Activated naive CD8-positive, alpha-beta T cell treated with anti-CD3 and anti-CD28 coated beads, Interleukin-2, amount 50 U/mL, for 24 hours (primary cell): Measurements from ENCODE around the gene APBA2.

ENCODE experiments used
- ATAC-seq: fragments of 150-1000 bp; cut with Tn5 transposase; one replicate; pipeline ENCODE4 v1.10.0; 2021
- DNase-seq: peaks from one replicate; pipeline ENCODE4 v3.0.0; 2021
- H3K27ac Mint-ChIP-seq: one replicate; pipeline ENCODE4 v1.8.0; 2021; ENCODE audit warnings: mild to moderate bottlenecking, mixed read lengths
- H3K27me3 Mint-ChIP-seq: one replicate; pipeline ENCODE4 v1.8.0; 2021; ENCODE audit warnings: mixed read lengths
- H3K36me3 Mint-ChIP-seq: one replicate; pipeline ENCODE4 v1.8.0; 2021; ENCODE audit warnings: low read depth, mixed read lengths
- H3K4me1 Mint-ChIP-seq: one replicate; pipeline ENCODE4 v1.8.0; 2021; ENCODE audit warnings: mixed read lengths
- H3K4me3 Mint-ChIP-seq: one replicate; pipeline ENCODE4 v1.8.0; 2021; ENCODE audit warnings: mild to moderate bottlenecking, moderate library complexity, mixed read lengths
- H3K9me3 Mint-ChIP-seq: one replicate; pipeline ENCODE4 v1.8.0; 2021; ENCODE audit warnings: mixed read lengths

The APBA2 gene

DNA sequence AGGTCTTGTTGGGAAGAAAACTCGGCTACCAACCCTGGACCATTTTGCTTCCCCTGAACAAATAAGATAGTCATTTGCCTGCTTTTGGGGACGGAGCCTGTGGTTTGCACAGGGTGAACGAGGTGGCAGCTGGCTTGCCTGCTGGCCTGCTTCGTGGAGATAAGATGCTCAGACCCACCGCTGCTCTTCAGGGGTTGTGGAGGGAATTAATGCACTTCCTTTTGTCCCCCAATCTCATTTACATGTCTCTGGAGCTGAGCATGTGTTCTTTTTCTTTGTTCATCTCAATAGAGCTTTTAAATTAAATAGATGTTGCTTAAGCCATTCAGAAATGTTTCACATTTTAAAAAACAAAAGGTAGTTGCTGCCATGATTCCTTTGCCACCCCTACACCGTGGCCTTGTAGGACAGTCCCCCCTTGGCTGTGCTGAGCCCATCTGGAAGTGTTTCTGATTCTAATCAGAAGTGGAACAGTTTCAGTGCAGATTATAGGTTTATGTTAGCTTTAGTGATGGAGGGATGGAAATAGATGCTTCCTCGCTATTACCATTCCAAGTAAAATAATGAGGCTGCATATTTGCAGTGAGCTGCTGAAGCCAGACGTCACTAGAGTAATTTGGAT, 25.6 kb downstream of the APBA2 start:
- Mint-ChIP-seq H3K9me3 (no peaks in the 10 kb centered on the region), H3K4me1 (peaks cover 39% of the 10 kb centered on the region), H3K36me3 (no peaks in the 10 kb centered on the region), H3K27me3 (no peaks in the 10 kb centered on the region), H3K4me3 (no peak overlapping the region), H3K27ac (no peak overlapping the region)
- ATAC-seq: no peak
- DNase-seq: no peak

DNA sequence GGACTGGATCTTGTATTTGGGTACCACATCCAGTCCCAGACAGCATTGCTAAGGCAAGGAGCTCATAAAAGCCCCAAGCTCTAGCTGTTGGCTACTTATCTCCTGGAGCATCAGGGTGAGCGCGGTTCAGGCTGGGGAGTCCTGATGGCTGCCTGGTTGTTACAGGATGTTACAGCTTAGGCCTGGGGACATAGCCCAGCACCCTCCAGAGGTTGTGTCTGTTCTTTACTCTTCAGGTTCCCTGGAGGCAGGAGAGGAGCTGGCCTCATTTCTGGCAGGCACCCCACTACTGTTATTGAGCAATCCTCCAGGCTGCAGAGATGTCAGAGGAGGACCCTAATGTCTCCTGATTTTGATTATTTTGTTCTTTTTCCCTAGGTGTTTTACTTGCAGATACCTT, 26.6 kb downstream of the APBA2 start:
- no peak overlapping the region for H3K27ac Mint-ChIP-seq
- H3K4me3 Mint-ChIP-seq: no peak overlapping the region
- no peaks in the 10 kb centered on the region for H3K27me3 Mint-ChIP-seq
- no peaks in the 10 kb centered on the region for H3K9me3 Mint-ChIP-seq
- H3K36me3 Mint-ChIP-seq: no peaks in the 10 kb centered on the region
- DNase-seq: no peak
- peak; percentile 29 for ATAC-seq
- H3K4me1 Mint-ChIP-seq: peaks cover 33% of the 10 kb centered on the region

DNA sequence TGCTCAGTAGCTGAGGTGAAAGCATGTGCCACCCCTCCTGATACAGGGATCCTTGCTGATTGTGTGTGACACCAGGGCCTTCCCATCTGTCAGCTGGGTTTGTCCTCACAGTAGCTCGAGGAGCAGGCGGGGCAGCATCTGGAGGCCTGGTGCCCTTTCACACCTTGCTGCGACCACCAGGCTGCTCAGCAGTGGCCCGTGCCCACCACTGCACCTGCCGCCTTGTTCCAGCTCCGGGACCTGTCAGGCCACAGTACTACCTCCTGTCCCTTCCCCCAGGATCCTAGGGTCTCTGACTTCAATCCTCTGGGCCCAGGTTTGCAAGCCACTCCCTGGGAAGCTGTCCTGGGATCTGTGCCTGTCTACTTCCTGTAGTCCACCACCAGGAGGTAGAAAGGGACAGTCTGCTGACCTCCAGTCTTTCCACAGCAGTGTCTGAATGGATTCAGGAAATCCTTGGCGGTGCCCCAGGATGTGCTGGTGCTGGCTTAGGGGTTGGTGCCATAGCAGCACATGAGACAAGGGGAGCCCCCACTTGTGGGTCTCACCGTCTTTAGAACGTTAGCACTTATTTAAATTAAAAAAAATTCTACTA, 27.5 kb downstream of the APBA2 start:
- H3K27me3 Mint-ChIP-seq: no peaks in the 10 kb centered on the region
- no peaks in the 10 kb centered on the region for H3K36me3 Mint-ChIP-seq
- ATAC-seq (no peak), DNase-seq (no peak)
- H3K9me3 Mint-ChIP-seq: no peaks in the 10 kb centered on the region
- H3K27ac Mint-ChIP-seq: no peak overlapping the region
- H3K4me1 Mint-ChIP-seq: peaks cover 30% of the 10 kb centered on the region
- H3K4me3 Mint-ChIP-seq: no peak overlapping the region

DNA sequence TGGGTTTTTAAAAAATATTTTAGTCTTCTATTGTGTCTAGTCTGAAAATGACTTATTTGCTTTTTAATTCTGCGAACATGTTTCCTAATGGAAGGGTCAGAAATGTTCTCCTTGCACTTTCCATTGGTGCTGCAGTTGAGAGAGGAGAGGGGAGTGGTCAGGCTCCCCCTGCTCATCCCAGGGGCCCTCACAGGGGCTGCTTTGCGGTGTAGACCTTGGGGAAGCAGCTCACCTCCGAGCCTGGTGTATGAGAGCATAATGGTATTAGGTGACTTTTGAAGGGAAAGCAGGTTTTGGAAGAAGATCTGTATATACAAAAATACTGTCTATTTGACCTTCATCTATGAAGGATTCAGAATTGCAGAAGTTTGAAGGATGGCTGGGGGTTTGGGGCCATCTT, 28.3 kb downstream of the APBA2 start:
- Mint-ChIP-seq H3K27me3 (no peaks in the 10 kb centered on the region), H3K36me3 (no peaks in the 10 kb centered on the region), H3K27ac (no peak overlapping the region), H3K9me3 (no peaks in the 10 kb centered on the region), H3K4me3 (no peak overlapping the region), H3K4me1 (peaks cover 27% of the 10 kb centered on the region)
- DNase-seq: no peak
- ATAC-seq: no peak

DNA sequence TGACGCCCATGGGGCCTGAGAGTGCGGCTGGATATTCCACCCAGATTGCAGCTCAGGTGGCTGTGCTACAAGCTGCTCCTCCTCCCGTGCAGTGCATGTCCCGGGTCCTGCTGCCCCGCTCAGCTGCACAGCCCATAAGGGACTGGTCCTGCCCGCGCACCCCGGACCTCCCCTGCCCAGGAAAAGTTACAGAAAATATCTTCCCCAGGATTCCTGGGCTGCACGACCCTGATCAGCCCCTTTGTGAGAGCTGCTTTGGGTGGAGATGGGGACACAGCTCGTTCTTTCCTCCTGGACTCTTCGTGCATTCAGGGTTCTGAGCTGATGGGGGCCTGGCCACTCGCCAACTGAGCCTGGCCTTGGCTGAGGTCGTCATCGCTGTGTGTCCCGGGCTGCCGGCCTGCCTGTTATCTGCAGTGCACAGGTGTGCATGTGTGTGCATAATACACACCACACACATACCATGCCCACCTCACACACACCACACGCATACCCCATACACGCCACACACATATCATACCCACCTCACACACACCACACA, 28.8 kb downstream of the APBA2 start:
- no peak for ATAC-seq
- Mint-ChIP-seq H3K27ac (no peak overlapping the region), H3K4me3 (no peak overlapping the region)

DNA sequence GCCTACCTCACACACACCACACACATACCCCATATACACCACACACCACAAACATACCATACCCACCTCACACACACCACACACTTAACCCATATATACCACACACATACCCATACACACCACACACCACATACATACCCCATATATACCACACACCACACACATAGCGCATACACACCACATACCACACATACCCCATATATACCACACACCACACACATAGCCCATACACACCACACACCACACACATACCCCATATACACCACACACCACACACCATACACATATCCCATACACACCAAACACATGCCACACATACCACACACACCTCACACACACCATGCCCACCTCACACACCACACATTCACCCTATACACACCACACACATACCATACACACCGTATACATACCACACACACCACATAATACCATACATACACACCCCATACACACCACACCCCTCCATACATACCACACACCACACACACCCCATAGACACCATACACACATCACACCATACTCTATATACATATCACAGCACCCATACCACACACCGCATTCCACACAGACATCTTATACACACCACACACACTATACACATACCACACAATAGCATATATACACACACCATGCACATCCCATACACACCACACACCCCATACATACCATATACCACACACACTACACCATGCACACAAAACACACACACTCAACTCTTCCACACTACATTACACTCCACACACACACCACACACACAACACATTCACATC, 29.5 kb downstream of the APBA2 start:
- ATAC-seq (no peak), DNase-seq (no peak)
- Mint-ChIP-seq H3K27ac (no peak overlapping the region), H3K27me3 (no peaks in the 10 kb centered on the region), H3K36me3 (no peaks in the 10 kb centered on the region), H3K4me1 (peaks cover 35% of the 10 kb centered on the region), H3K4me3 (no peak overlapping the region), H3K9me3 (no peaks in the 10 kb centered on the region)

More for the DNA sequence above, 28.8 kb downstream of the APBA2 start:
- H3K9me3 Mint-ChIP-seq: no peaks in the 10 kb centered on the region
- no peak for DNase-seq
- no peaks in the 10 kb centered on the region for H3K36me3 Mint-ChIP-seq
- peaks cover 28% of the 10 kb centered on the region for H3K4me1 Mint-ChIP-seq
- no peaks in the 10 kb centered on the region for H3K27me3 Mint-ChIP-seq

GRCh38 chr15:28915935-28916334, 30.2 kb downstream of the APBA2 start:
- no peak for ATAC-seq

DNA sequence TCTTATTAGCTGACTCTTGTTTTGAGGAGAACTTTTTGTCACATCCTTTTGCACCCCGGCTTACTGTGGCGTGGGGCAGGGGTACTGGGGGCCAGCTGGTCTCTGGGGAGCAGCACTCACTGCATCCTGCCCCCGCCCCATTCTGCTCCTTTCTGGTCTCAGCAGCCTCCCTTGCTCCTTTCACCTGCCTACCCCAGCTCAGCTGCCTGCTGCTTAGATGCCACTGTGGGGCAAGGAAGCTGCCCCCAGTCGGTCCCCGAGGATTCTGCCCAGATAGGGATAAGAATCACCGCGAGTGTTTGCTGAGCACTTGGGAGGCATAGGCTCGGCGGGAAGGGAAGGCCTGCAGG, 32.0 kb downstream of the APBA2 start:
- Mint-ChIP-seq H3K27ac (no peak overlapping the region), H3K36me3 (peaks cover 2% of the 10 kb centered on the region), H3K4me3 (no peak overlapping the region), H3K4me1 (peaks cover 37% of the 10 kb centered on the region), H3K9me3 (no peaks in the 10 kb centered on the region), H3K27me3 (no peaks in the 10 kb centered on the region)
- ATAC-seq (no peak), DNase-seq (no peak)

More at GRCh38 chr15:28915935-28916334, 30.2 kb downstream of the APBA2 start:
- Mint-ChIP-seq H3K9me3 (no peaks in the 10 kb centered on the region), H3K4me1 (peaks cover 39% of the 10 kb centered on the region), H3K27me3 (no peaks in the 10 kb centered on the region), H3K4me3 (no peak overlapping the region), H3K36me3 (no peaks in the 10 kb centered on the region), H3K27ac (no peak overlapping the region)
- no peak for DNase-seq

DNA sequence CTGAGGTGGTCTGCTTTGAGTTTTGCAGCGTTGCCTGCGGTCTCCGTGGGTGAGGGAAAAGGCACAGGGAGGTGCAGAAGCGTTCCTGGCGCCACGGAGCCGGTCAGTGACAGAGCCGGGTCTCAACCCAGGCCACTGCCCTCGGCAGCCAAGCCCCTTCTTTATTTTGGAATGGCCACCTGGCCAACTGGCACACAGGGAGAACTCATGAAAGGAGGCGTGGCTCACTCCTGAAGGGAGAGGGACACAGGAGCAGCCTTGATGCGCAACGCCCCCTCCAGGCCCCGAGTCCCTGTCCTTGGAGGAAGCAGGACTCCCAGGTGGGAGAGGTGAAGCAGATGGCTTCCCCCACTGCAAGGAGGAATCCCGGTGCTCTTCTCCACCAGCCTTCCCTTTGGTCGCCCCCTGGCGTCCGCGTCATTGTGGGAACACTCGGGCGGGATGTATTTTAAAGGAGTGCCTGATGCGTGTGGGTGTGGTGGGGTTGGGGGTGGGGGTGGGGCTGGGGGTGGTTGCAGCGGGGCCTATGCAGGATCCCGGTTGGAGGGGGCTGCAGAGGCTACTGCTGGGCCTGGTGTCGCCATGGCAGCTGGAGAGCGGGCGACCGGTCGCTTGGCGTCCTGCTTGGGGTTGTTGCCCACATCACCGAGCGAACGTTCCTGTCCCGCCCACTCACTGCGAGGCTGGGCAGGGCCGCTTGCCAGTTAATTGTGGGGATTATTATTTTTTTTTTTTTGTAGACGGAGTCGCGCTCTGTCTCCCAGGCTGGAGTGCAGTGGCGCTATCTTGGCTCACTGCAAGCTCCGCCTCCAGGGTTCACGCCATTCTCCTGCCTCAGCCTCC, 32.6 kb downstream of the APBA2 start:
- DNase-seq (no peak), ATAC-seq (no peak)
- Mint-ChIP-seq H3K9me3 (no peaks in the 10 kb centered on the region), H3K27me3 (no peaks in the 10 kb centered on the region), H3K27ac (no peak overlapping the region), H3K36me3 (peaks cover 4% of the 10 kb centered on the region), H3K4me1 (peaks cover 40% of the 10 kb centered on the region), H3K4me3 (no peak overlapping the region)

GRCh38 chr15:28919201-28919635, 33.4 kb downstream of the APBA2 start:
- peak overlapping the region; percentile 69 for H3K4me3 Mint-ChIP-seq
- peak; percentile 60 for DNase-seq
- ATAC-seq: peak; percentile 74
- H3K36me3 Mint-ChIP-seq: peaks cover 4% of the 10 kb centered on the region
- peak overlapping the region; percentile 8 for H3K27ac Mint-ChIP-seq
- H3K27me3 Mint-ChIP-seq: no peaks in the 10 kb centered on the region
- H3K9me3 Mint-ChIP-seq: no peaks in the 10 kb centered on the region
- H3K4me1 Mint-ChIP-seq: peaks cover 46% of the 10 kb centered on the region

GRCh38 chr15:28919679-28920655, 34.2 kb downstream of the APBA2 start:
- no peaks in the 10 kb centered on the region for H3K27me3 Mint-ChIP-seq
- H3K4me1 Mint-ChIP-seq: peaks cover 54% of the 10 kb centered on the region
- H3K36me3 Mint-ChIP-seq: peaks cover 4% of the 10 kb centered on the region
- peak overlapping the region; percentile 69 for H3K4me3 Mint-ChIP-seq
- H3K27ac Mint-ChIP-seq: peak overlapping the region; percentile 8
- H3K9me3 Mint-ChIP-seq: no peaks in the 10 kb centered on the region
- ATAC-seq (no peak), DNase-seq (no peak)

DNA sequence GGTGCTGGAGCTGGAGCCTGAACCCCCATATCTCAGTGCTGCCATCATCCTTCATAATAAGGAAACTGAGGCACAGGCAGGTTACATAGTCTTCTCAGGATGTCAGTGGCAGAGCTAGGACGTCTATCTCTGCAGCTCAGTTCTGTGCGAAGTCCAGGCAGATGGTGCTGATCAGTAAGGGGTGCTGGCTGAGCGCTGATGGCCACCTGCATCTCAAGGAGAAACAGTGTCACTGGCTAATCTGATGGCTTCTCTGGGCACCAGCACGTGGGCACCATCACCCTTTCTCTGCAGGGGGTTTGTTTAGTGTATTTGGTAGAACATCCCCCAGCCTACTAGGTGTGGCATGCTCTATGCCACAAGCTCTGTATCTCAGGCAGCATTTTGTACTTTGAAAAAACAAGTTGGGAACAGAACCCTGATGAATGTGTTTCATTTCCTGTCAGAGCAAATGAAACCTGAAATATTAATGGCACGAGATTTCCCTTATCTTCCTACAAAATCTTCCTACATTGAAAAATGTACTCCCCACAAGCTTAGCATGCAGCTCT, 35.1 kb downstream of the APBA2 start:
- no peaks in the 10 kb centered on the region for H3K27me3 Mint-ChIP-seq
- no peak for ATAC-seq
- H3K4me3 Mint-ChIP-seq: no peak overlapping the region
- peak overlapping the region; percentile 63 for H3K27ac Mint-ChIP-seq
- peaks cover 4% of the 10 kb centered on the region for H3K36me3 Mint-ChIP-seq
- DNase-seq: no peak
- H3K4me1 Mint-ChIP-seq: peaks cover 57% of the 10 kb centered on the region
- H3K9me3 Mint-ChIP-seq: no peaks in the 10 kb centered on the region

GRCh38 chr15:28921336-28921735, 35.6 kb downstream of the APBA2 start:
- H3K36me3 Mint-ChIP-seq: peaks cover 4% of the 10 kb centered on the region
- H3K27me3 Mint-ChIP-seq: no peaks in the 10 kb centered on the region
- H3K27ac Mint-ChIP-seq: peak overlapping the region; percentile 63
- ATAC-seq (no peak), DNase-seq (no peak)
- H3K9me3 Mint-ChIP-seq: no peaks in the 10 kb centered on the region
- H3K4me3 Mint-ChIP-seq: no peak overlapping the region
- H3K4me1 Mint-ChIP-seq: peaks cover 57% of the 10 kb centered on the region
